GM12878 (cell line): Measurements from ENCODE around the gene ADD1. TPM values are rescaled to one million over a fixed set of nuclear protein-coding genes. Genes with fewer than 3 reads are reported as not detected.
A peak's percentile ranks its signal among the peaks of the same experiment; 100 is the strongest.

Source experiments
- BCL3 ChIP-seq: IDR thresholded peaks from 2 replicates; pipeline ENCODE4 v1.6.1; 2011; ENCODE audit warnings: borderline replicate concordance, low read depth, mild to moderate bottlenecking, moderate library complexity, low read length; ENCODE audit not compliant: insufficient read depth, poor library complexity, severe bottlenecking
- CBX3 ChIP-seq: fragments of 200-600 bp; sonication (generic); IDR thresholded peaks from 2 replicates; pipeline ENCODE4 v1.6.1; 2016; ENCODE audit warnings: low read depth, borderline replicate concordance
- CEBPB ChIP-seq, 2 experiments: fragments of 150-350 bp in 1 of 2; IDR thresholded peaks; 2 replicates each; pipeline ENCODE4 v1.6.1; 2012 to 2014; ENCODE audit warnings: low read depth in 2 of 2, low read length in 2 of 2, borderline replicate concordance in 1 of 2, inconsistent platforms in 1 of 2
- CREM ChIP-seq: IDR thresholded peaks from 2 replicates; pipeline ENCODE4 v1.6.1; 2014; ENCODE audit warnings: antibody characterized with exemption, low read depth
- E4F1 ChIP-seq: fragments of 450-650 bp; IDR thresholded peaks from 2 replicates; pipeline ENCODE4 v1.6.1; 2018; ENCODE audit warnings: borderline replicate concordance, mild to moderate bottlenecking; ENCODE audit not compliant: partially characterized antibody
- EGR1 ChIP-seq, 2 experiments: IDR thresholded peaks; 1 replicate in 1 of 2; 2 replicates in 1 of 2; pipeline ENCODE4 v1.6.1; 2011 to 2012; ENCODE audit warnings: low read depth in 2 of 2, low read length in 2 of 2, borderline replicate concordance in 1 of 2, mild to moderate bottlenecking in 1 of 2, moderate library complexity in 1 of 2
- EP300 ChIP-seq, 2 experiments: fragments of 150-350 bp in 1 of 2; IDR thresholded peaks; 2 replicates each; pipeline ENCODE4 v1.6.1; 2011 to 2012; ENCODE audit warnings: low read depth in 2 of 2, low read length in 2 of 2, borderline replicate concordance in 1 of 2, improper control_type of control experiment in 1 of 2, inconsistent platforms in 1 of 2; ENCODE audit not compliant: control insufficient read depth in 1 of 2
- EZH2 ChIP-seq: IDR thresholded peaks from 2 replicates; pipeline ENCODE4 v1.6.1; 2012; ENCODE audit warnings: low read depth, mild to moderate bottlenecking, control low read depth, inconsistent platforms, low read length, borderline replicate concordance; ENCODE audit not compliant: control insufficient read depth
- GABPA ChIP-seq: IDR thresholded peaks from 2 replicates; pipeline ENCODE4 v1.6.1; 2014; ENCODE audit warnings: antibody characterized with exemption, low read depth, mild to moderate bottlenecking, inconsistent platforms
- HDAC2 ChIP-seq: fragments of 200-600 bp; sonication (generic); IDR thresholded peaks from 2 replicates; pipeline ENCODE4 v1.6.1; 2017
- HSF1 ChIP-seq: fragments of 150-350 bp; IDR thresholded peaks from 2 replicates; pipeline ENCODE4 v1.6.1; 2014; ENCODE audit warnings: mild to moderate bottlenecking, low read depth, low read length
- JUNB ChIP-seq: IDR thresholded peaks from 2 replicates; pipeline ENCODE4 v1.6.1; 2016; ENCODE audit warnings: antibody characterized with exemption, mild to moderate bottlenecking
- MEF2A ChIP-seq: IDR thresholded peaks from 2 replicates; pipeline ENCODE4 v1.6.1; 2011; ENCODE audit warnings: low read depth, mild to moderate bottlenecking, low read length, moderate library complexity; ENCODE audit not compliant: insufficient read depth
- NBN ChIP-seq: fragments of 450-650 bp; IDR thresholded peaks from 2 replicates; pipeline ENCODE4 v1.6.1; 2016
- POU2F2 ChIP-seq: IDR thresholded peaks from 3 replicates; pipeline ENCODE4 v1.6.1; 2011; ENCODE audit warnings: low read depth, mild to moderate bottlenecking, low read length, borderline replicate concordance
- RELB ChIP-seq: fragments of 450-650 bp; IDR thresholded peaks from 2 replicates; pipeline ENCODE4 v1.6.1; 2017; ENCODE audit warnings: low read depth, mild to moderate bottlenecking, moderate library complexity
- SIX5 ChIP-seq: IDR thresholded peaks from 2 replicates; pipeline ENCODE4 v1.6.1; 2011; ENCODE audit warnings: mild to moderate bottlenecking, low read depth, low read length, moderate library complexity; ENCODE audit not compliant: severe bottlenecking
- STAT3 ChIP-seq: IDR thresholded peaks from 2 replicates; pipeline ENCODE4 v1.6.1; 2011; ENCODE audit warnings: low read depth, low read length, improper control_type of control experiment
- SUZ12 ChIP-seq: fragments of 200-600 bp; sonication (generic); IDR thresholded peaks from one replicate; pipeline ENCODE4 v1.6.1; 2018; ENCODE audit warnings: antibody characterized with exemption, mild to moderate bottlenecking; ENCODE audit not compliant: unreplicated experiment
- USF1 ChIP-seq: IDR thresholded peaks from 2 replicates; pipeline ENCODE4 v1.6.1; 2011; ENCODE audit warnings: borderline replicate concordance, low read depth, mild to moderate bottlenecking, moderate library complexity, mixed read lengths, low read length; ENCODE audit not compliant: insufficient read depth; ENCODE audit errors: extremely low read length
- polyA plus RNA-seq, 11 experiments: library from polyadenylated mRNA; depleted of rRNA in 4 of 11; unstranded in 6 of 11; stranded (reverse) in 5 of 11; fragments of >200 nt; fragmentation: Nextera tagmentation in 4 of 11; fragmentation: Illumina TruSeq in 1 of 11; extraction: Ambion mirVana in 4 of 11; extraction: Trizol in 1 of 11; gene quantifications; 1 replicate in 1 of 11; 2 replicates in 10 of 11; pipeline versions ENCODE4 v1.2.1 to v1.2.3, GENCODE V29; 2011 to 2016; ENCODE audit warnings: inconsistent platforms in 2 of 11, missing spikeins in 2 of 11, low read depth in 1 of 11
- total RNA-seq, 4 experiments: library from RNA; depleted of rRNA in 3 of 4; stranded (reverse); fragments of >200 nt in 3 of 4; fragmentation: Illumina TruSeq in 1 of 4; extraction: Trizol in 1 of 4; gene quantifications; 2 replicates each; pipeline versions ENCODE4 v1.2.1 to v1.2.3, GENCODE V29; 2013 to 2021

The ADD1 gene
- total and polyA plus RNA-seq, 10 of the 15 experiments (the other 5 are each of a cell fraction or from before 2014, with no cell fraction given) = 21.6 to 182 (median 105) TPM

- TF ChIP-seq USF1 (no peak), JUNB (no peak), CREM (peak; percentile 35; the same call in 1 of the 2 replicates), SIX5 (no peak), EP300 (IDR thresholded peaks at IDR 0.05; ENCODE audit: borderline replicate concordance in 1 of 2, control insufficient read depth in 1 of 2, low read depth in 2 of 2, low read length in 2 of 2) (0 out of 4 replicates have a peak, but pooled peaks of 1 of the 2 experiments have one; percentile 46), CEBPB (IDR thresholded peaks at IDR 0.05; ENCODE audit: borderline replicate concordance in 1 of 2, low read depth in 2 of 2, low read length in 2 of 2) (no peak), CBX3 (no peak), BCL3 (peak; percentile 90), EGR1 (IDR thresholded peaks at IDR 0.05; ENCODE audit: borderline replicate concordance in 1 of 2, low read depth in 2 of 2, low read length in 2 of 2) (peak in 1 of 2 experiments; percentile 60; a peak in 1 of 3 replicates), HDAC2 (no peak), MEF2A (no peak), POU2F2 (no peak), HSF1 (no peak), RELB (peak; percentile 70; the same call in 1 of the 2 replicates), EZH2 (no peak), STAT3 (no peak), GABPA (no peak), NBN (peak; percentile 84), SUZ12 (no peak), E4F1 (no peak)
Measured at GRCh38 chr4:2931512-2932301, 88.1 kb downstream of the ADD1 start (continued).
